HG03571 (cell line): ENCODE data around the gene NT5C2.
A peak's percentile ranks its signal among the peaks of the same experiment; 100 is the strongest.
"Not testable (repeated sequence)": the region's sequence is repeated elsewhere in the genome, so short reads cannot be mapped to it uniquely, and the experiment has no call there.

ENCODE experiments used
- ATAC-seq: cut with Tn5 transposase; IDR thresholded peaks from one replicate; pipeline ENCODE4 v1.9.1; 2021; ENCODE audit not compliant: unreplicated experiment

The NT5C2 gene

GRCh38 chr10:103202319-103202718, 9.2 kb upstream of the NT5C2 start:
- ATAC-seq, result no peak

- ATAC-seq, result no peak
Measured at GRCh38 chr10:103199488-103199887, 6.4 kb upstream of the NT5C2 start.

DNA sequence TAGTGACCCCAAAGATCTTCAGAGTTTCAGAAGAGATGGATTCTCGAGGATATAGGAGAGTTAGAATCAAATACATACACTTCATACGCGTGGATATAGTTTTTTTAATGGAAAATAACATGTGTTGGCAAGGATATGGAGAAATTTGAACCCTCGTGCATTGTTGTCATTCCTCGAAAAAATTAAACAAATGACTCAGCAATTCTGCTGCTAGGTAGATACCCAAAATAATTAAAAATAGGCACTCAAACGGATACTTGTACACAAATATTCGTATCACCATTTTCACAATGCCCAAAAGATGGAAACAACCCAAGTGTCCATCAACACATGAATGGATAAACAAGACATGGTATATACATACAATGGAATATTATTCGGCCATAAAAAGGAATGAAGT, 5.6 kb upstream of the NT5C2 start:
- no peak for ATAC-seq

DNA sequence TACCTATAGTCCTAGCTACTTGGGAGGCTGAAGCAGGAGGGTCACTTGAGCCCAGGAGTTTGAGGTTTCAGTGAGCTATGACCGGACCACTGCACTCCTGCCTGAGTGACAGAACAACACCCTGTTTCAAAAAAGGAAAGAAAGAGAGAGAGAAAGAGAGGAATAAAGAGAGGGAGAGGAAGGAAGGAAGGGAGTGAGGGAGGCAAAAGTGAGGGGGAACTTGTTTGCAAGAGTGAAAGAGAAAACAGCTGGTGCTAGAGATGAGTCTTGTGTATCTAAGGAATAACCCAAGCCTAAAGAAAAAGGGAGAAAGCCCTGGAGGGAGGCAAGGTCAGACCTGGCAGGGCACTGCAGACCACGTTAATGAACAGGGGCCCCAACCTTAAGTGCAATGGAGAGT, 4.8 kb upstream of the NT5C2 start:
- no peak for ATAC-seq

DNA sequence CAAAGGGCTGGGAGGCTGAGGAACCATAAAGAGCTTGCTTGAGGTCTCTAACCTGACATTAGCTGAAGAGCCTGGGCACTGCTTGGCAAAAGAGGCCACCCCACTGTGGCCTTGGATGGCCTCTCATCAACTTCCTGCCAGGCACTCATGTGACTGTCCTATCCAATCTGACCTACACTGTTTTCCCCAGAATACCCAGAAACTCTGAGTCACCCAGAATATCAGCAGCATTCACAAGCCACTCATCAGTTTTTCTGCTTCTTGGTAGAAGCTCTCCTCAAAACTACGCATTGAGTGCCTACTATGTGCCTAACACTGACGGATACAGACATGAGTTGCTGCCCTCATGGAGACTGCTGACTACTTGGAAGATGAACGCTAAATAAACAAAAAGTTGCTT, 4.1 kb upstream of the NT5C2 start:
- ATAC-seq, result no peak

DNA sequence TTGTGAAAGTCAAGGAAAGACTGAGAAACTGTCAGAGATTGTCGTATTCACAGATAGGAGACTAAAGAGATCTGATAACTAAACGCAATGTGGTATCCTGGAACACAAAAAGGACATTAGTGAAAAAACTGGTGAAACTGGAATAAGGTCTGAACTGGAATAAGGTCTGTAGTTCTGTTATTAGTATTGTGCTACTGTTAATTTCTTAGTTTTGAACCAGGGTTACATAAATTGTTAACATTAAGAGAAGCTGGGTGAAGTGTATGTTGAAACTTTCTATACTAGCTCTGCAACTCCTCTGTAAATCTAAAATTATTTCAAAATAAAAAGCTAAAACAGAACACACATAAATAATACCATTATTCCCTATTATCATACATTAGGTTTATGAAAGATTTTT, 3.4 kb upstream of the NT5C2 start:
- ATAC-seq, result no peak

GRCh38 chr10:103193820-103194529, 903 bp upstream of the NT5C2 start:
- peak; percentile 43 for ATAC-seq

DNA sequence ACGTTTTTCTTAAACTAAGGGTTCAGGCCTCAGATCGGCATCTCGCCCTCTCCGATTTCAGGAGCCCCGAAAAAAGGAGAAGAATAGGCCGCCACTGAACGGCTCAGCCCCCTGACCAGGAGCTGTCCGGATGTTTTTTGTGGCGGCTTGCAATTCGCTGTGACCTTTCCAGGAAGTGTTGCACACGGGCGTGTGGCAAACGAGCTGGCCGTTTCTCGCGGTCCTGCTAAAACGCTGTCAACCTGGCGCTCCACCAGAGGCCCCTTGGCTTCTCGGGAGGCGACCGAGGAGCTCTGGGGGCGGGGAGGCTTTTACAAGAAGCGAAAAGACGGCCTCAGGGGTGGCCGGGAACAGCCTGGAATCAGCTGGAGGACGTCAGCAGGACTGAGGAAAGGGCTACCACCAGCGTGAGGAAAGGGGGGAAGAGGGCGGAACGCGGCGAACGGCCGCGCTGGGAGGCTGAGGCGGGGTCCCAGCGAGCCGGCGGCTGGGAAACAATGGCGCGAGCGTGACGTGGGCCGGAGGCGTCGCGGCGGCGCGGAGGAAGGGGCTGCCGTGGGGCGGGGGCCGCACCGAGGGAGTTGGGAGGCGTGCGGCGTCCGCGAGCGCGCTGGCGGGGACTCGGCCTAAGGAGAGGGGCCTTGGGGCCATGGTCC, 493 bp downstream of the NT5C2 start:
- peak; percentile 48 for ATAC-seq

GRCh38 chr10:103192089-103192450, 1.0 kb downstream of the NT5C2 start:
- no peak for ATAC-seq

DNA sequence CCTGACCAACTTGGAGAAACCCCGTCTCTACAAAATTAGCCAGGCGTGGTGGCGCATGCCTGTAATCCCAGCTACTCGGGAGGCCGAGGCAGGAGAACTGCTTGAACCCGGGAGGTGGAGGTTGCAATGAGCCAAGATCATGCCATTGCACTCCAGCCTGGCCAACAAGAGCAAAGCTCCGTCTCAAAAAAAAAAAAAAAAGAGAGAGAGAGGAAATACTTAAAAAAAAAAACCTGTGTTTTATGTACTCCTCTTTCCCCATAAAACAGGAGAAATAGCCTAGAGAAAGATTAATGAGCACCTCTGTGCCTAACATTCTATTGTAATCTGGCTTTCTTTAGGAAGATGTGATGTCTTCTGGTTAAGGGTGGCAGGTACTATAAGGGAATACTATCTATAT, 1.9 kb downstream of the NT5C2 start:
- not testable (repeated sequence) for ATAC-seq

GRCh38 chr10:103188853-103189252, 4.2 kb downstream of the NT5C2 start:
- no peak for ATAC-seq

- ATAC-seq, result no peak
Measured at GRCh38 chr10:103186128-103186527, 6.9 kb downstream of the NT5C2 start.

GRCh38 chr10:103184615-103185014, 8.5 kb downstream of the NT5C2 start:
- ATAC-seq, result no peak

GRCh38 chr10:103183991-103184451, 9.1 kb downstream of the NT5C2 start:
- not testable (repeated sequence) for ATAC-seq

- ATAC-seq, result peak; percentile 78
Measured at GRCh38 chr10:103181244-103181643, 11.8 kb downstream of the NT5C2 start.

- ATAC-seq, result no peak
Measured at GRCh38 chr10:103180491-103180890, 12.6 kb downstream of the NT5C2 start.

GRCh38 chr10:103177123-103177522, 15.9 kb downstream of the NT5C2 start:
- ATAC-seq, result no peak

GRCh38 chr10:103175580-103176285, 17.3 kb downstream of the NT5C2 start:
- ATAC-seq, result no peak

DNA sequence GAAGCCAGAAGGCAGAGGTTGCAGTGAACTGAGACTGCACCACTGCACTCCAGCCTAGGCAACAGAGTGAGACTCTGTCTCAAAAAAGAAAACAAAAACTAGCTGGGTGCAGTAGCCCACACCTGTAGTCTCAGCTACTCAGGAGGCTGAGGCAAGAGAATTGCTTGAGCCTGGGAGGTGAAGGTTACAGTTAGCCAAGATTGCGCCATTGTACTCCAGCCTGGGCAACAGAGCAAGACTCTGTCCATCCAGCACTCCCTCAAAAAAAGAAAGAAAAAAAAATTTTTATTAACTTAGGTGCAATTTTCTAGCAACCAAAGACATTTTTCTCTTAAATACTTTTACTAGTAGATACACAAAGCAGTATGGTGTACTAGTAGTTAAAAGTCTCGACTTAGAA, 18.7 kb downstream of the NT5C2 start:
- not testable (repeated sequence) for ATAC-seq

GRCh38 chr10:103171278-103171677, 21.8 kb downstream of the NT5C2 start:
- ATAC-seq, result no peak

DNA sequence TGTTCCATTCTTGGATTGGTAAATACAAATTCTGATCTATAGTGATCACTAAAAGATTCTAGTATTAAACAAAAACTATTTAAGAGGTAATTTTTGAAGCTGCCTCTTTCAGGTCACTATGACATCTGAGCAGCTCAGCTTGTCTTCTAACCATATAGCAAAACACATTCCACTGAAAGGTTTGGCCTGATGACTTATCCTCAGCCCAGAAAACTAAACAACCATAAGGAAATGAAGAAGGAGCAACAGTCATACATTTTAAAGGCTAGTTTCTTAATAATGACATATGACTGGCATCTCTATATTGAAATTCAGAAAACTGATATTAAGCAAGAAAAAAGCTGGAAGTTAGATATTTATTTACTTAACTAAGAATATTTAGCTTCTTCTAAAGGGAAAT, 24.6 kb downstream of the NT5C2 start:
- ATAC-seq, result no peak

- ATAC-seq, result not testable (repeated sequence)
Measured at GRCh38 chr10:103167554-103167953, 25.5 kb downstream of the NT5C2 start.
